Lower lobe of right lung (tissue), 2 donors: ENCODE data around the gene SEC23IP. TPM values are rescaled to one million over a fixed set of nuclear protein-coding genes. Genes with fewer than 3 reads are reported as not detected.

Experiments used
- ATAC-seq, 2 donors: fragments of 200-7000 bp; cut with Tn5 transposase; one replicate each; pipeline ENCODE4 v1.9.1; 2020 to 2022; ENCODE audit warnings: mild to moderate bottlenecking in 2 of 2, moderate library complexity in 2 of 2
- DNase-seq: peaks from one replicate; pipeline ENCODE4 v3.0.0-alpha.2; 2020
- H3K27ac ChIP-seq: fragments of 200-600 bp; one replicate; pipeline ENCODE4 v1.8.0; 2022
- H3K27me3 ChIP-seq: fragments of 200-600 bp; one replicate; pipeline ENCODE4 v1.8.0; 2022; ENCODE audit warnings: low read depth
- H3K36me3 ChIP-seq: fragments of 200-600 bp; one replicate; pipeline ENCODE4 v1.8.0; 2022; ENCODE audit warnings: mild to moderate bottlenecking
- H3K4me1 ChIP-seq: fragments of 200-600 bp; one replicate; pipeline ENCODE4 v1.8.0; 2022
- H3K4me3 ChIP-seq: fragments of 200-600 bp; one replicate; pipeline ENCODE4 v1.8.0; 2022; ENCODE audit warnings: mild to moderate bottlenecking
- H3K9me3 ChIP-seq: fragments of 200-600 bp; one replicate; pipeline ENCODE4 v1.8.0; 2022
- CTCF ChIP-seq: fragments of 200-600 bp; IDR thresholded peaks from one replicate; pipeline ENCODE4 v1.8.0; 2022; ENCODE audit warnings: antibody characterized with exemption, mild to moderate bottlenecking
- intact Hi-C: fragments of 100-400 bp; cut with DNase I; formaldehyde crosslinking; loops from one replicate; pipeline ENCODE4 v1.11.0; 2022
- long read RNA-seq: library from polyadenylated mRNA; unstranded; transcript quantifications from one replicate; pipeline ENCODE4 v2.0.0, GENCODE V29; 2021
- total RNA-seq: library from RNA; stranded (reverse); fragmentation: NEBNext Ultra II Directional; extraction: Animal tissue kit (Norgen Biotek cat#: 25700); gene quantifications from one replicate; pipeline ENCODE4 v1.2.1, GENCODE V29; 2021
- donor health status: DM: no; HTN: yes; CAD: no; lungs with severe emphysema.

SEC23IP gene
- 58.8 TPM for total RNA-seq
- long read RNA-seq, full-length matches to known transcripts: 20 of 49 reads
- long read RNA-seq, partial matches to known transcripts: 12 of 49 reads
- long read RNA-seq, other reads (novel, unspliced or antisense): 17 of 49 reads

- Histone ChIP-seq H3K36me3 (peaks cover 8% of the 10 kb centered on the region), H3K4me3 (peak within 1 kb of the TSS; percentile 86), H3K9me3 (no peaks in the 10 kb centered on the region), H3K4me1 (peaks cover 51% of the 10 kb centered on the region), H3K27me3 (no peaks in the 10 kb centered on the region), H3K27ac (peak within 1 kb of the TSS; percentile 87)
- ATAC-seq (peak; percentile 98), DNase-seq (peak; percentile 98)
- no peak for TF ChIP-seq CTCF
- intact Hi-C loops: no loop called here
Observed at GRCh38 chr10:119892188-119893065, at the start of gene SEC23IP. SEC23IP (plus strand) TSS chr10:119892730; CDS start chr10:119892783, 53 bp downstream.

- DNase-seq (no peak), ATAC-seq (no peak)
- no peak for TF ChIP-seq CTCF
- H3K36me3 ChIP-seq: peaks cover 95% of the 10 kb centered on the region
- no peak overlapping the region for H3K4me3 ChIP-seq
- H3K27ac ChIP-seq: no peak overlapping the region
- H3K9me3 ChIP-seq: no peaks in the 10 kb centered on the region
- H3K27me3 ChIP-seq: no peaks in the 10 kb centered on the region
- peaks cover 9% of the 10 kb centered on the region for H3K4me1 ChIP-seq
- intact Hi-C loops: no loop called here
Observed at GRCh38 chr10:119845656-119846055, 46.9 kb upstream of the SEC23IP start.

DNA sequence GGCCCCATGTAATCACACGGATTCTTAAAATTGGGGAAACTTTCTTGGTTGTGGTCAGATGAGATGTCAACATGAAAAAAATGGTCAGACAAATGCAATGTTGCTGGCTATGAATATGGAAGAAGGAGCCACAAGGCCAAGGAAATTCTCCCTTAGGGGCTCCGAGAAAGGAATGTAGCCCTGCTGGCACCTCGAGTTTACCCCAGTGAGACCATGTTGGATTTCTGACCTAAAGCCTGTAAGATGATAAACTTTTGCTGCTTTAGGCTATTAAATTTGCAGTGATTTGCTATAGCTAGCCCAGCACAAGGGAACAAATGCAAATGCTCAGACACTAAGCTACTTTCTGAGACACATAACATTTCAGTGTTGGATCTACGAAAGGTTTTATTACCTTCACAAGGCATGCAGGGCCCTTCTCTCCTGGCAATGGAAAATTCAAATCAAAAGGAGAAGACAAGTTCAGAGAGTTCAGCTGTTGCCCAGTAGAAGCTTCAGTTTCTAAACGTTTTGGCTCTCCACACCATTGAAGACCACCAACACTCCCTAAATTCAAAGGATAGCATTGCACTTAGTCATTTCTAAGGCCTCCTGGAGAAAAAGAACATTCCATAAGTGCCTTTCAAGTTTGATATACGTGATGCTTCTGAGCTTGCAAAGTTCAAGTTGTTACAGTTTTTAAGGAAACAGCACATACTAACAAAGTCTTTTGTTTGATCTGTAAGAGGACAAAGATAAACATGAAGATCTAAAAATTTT, 43.3 kb upstream of the SEC23IP start:
- no peak for TF ChIP-seq CTCF
- Histone ChIP-seq H3K27me3 (no peaks in the 10 kb centered on the region), H3K27ac (no peak overlapping the region), H3K9me3 (no peaks in the 10 kb centered on the region), H3K4me1 (peaks cover 9% of the 10 kb centered on the region), H3K4me3 (no peak overlapping the region), H3K36me3 (peaks cover 96% of the 10 kb centered on the region)
- ATAC-seq (no peak), DNase-seq (no peak)
- intact Hi-C loops: no loop called here

GRCh38 chr10:119849944-119850343, 42.6 kb upstream of the SEC23IP start:
- DNase-seq (no peak), ATAC-seq (no peak)
- Histone ChIP-seq H3K4me1 (peaks cover 9% of the 10 kb centered on the region), H3K27me3 (no peaks in the 10 kb centered on the region), H3K4me3 (no peak overlapping the region), H3K36me3 (peaks cover 96% of the 10 kb centered on the region), H3K9me3 (no peaks in the 10 kb centered on the region), H3K27ac (no peak overlapping the region)
- intact Hi-C loops: no loop called here
- TF ChIP-seq CTCF: no peak

- no peak overlapping the region for H3K27ac ChIP-seq
- H3K36me3 ChIP-seq: peaks cover 96% of the 10 kb centered on the region
- TF ChIP-seq CTCF: no peak
- ATAC-seq (no peak), DNase-seq (no peak)
- no peak overlapping the region for H3K4me3 ChIP-seq
- no peaks in the 10 kb centered on the region for H3K4me1 ChIP-seq
- intact Hi-C loops: no loop called here
- H3K9me3 ChIP-seq: no peaks in the 10 kb centered on the region
- no peaks in the 10 kb centered on the region for H3K27me3 ChIP-seq
Observed at GRCh38 chr10:119852277-119852676, 40.3 kb upstream of the SEC23IP start.
